Endothelial cell of umbilical vein (primary cell): ENCODE measurements around the gene AGR2. TPM values are rescaled to one million over a fixed set of nuclear protein-coding genes. Genes with fewer than 3 reads are reported as not detected.

Experiments
- BruUV-seq: library from RNA; stranded (reverse); fragments of 400-500 nt; replicated peaks from 2 replicates; lab custom pipeline; 2021; lab: Mats Ljungman, UMichigan
- CTCF ChIA-PET: fragments of 300-600, 350-600 bp; sonication (Branson Sonifier 250); formaldehyde crosslinking; loops from one replicate; lab custom pipeline; 2021; ENCODE audit warnings: antibody characterized with exemption, inconsistent platforms; lab: Charles Lee
- POLR2A ChIA-PET: fragments of 300-600, 350-600 bp; sonication (Branson Sonifier 250); formaldehyde crosslinking; loops from one replicate; lab custom pipeline; 2021; ENCODE audit warnings: antibody characterized with exemption, inconsistent platforms; lab: Charles Lee
- DNase-seq: peaks from one replicate; pipeline ENCODE4 v3.0.0-alpha.2; 2011; ENCODE audit warnings: low read depth, low spot score
- FAIRE-seq: peaks from 2 replicates; lab custom pipeline; 2011; peaks lifted over from hg19 to GRCh38; lab: Jason Lieb, UNC
- H2AFZ ChIP-seq: 2 replicates; pipeline ENCODE4 v1.6.0; 2012; ENCODE audit warnings: low read depth, low read length, control low read depth, inconsistent platforms
- H3K27ac ChIP-seq: 2 replicates; pipeline ENCODE4 v1.5.1; 2011; ENCODE audit warnings: low read depth, mild to moderate bottlenecking, control low read depth, low read length, moderate library complexity; ENCODE audit not compliant: insufficient read depth
- H3K27me3 ChIP-seq, 2 experiments: 2 replicates each; pipeline versions ENCODE4 v1.6.0 to v1.6.1; 2011; ENCODE audit warnings: low read length in 2 of 2, mixed read lengths in 1 of 2; ENCODE audit not compliant: control insufficient read depth in 2 of 2, insufficient read depth in 2 of 2
- H3K36me3 ChIP-seq, 2 experiments: 2 replicates in 1 of 2; 3 replicates in 1 of 2; pipeline ENCODE4 v1.5.1; 2011; ENCODE audit warnings: low read length in 2 of 2, mild to moderate bottlenecking in 1 of 2, moderate library complexity in 1 of 2; ENCODE audit not compliant: control insufficient read depth in 2 of 2, insufficient read depth in 2 of 2; ENCODE audit errors: extremely low read depth in 1 of 2
- H3K4me1 ChIP-seq: 3 replicates; pipeline ENCODE4 v1.5.1; 2011; ENCODE audit warnings: mild to moderate bottlenecking, low read length; ENCODE audit not compliant: control insufficient read depth, insufficient read depth; ENCODE audit errors: extremely low read depth
- H3K4me2 ChIP-seq: 2 replicates; pipeline ENCODE4 v1.6.1; 2011; ENCODE audit warnings: low read length, control low read depth, mixed read lengths; ENCODE audit not compliant: insufficient read depth
- H3K4me3 ChIP-seq, 3 experiments: fragments of 200-600 bp in 1 of 3; sonication (generic), shearing (Covaris generic) in 1 of 3; replicated peaks in 1 of 3; 2 replicates each; pipeline ENCODE4 v1.5.1; 2011 to 2016; ENCODE audit warnings: control low read depth in 3 of 3, low read length in 3 of 3, mild to moderate bottlenecking in 2 of 3, inconsistent platforms in 1 of 3, low read depth in 1 of 3, moderate library complexity in 1 of 3; ENCODE audit not compliant: insufficient read depth in 1 of 3
- H3K79me2 ChIP-seq: 2 replicates; pipeline ENCODE4 v1.6.0; 2012; ENCODE audit warnings: low read length, inconsistent platforms; ENCODE audit not compliant: control insufficient read depth, insufficient read depth
- H3K9ac ChIP-seq: replicated peaks from 2 replicates; pipeline ENCODE3; 2011; ENCODE audit warnings: low read length, control low read depth; ENCODE audit not compliant: insufficient read depth; ENCODE audit errors: extremely low read depth
- H3K9me1 ChIP-seq: replicated peaks from 3 replicates; pipeline ENCODE4 v1.6.0; 2011; ENCODE audit warnings: mild to moderate bottlenecking, low read length; ENCODE audit not compliant: control insufficient read depth, insufficient read depth; ENCODE audit errors: extremely low read depth
- H3K9me3 ChIP-seq: replicated peaks from 2 replicates; pipeline ENCODE4 v1.5.1; 2012; ENCODE audit warnings: low read length, inconsistent platforms; ENCODE audit not compliant: control insufficient read depth, insufficient read depth
- H4K20me1 ChIP-seq: replicated peaks from 2 replicates; pipeline ENCODE3; 2011; ENCODE audit warnings: mild to moderate bottlenecking, low read length; ENCODE audit not compliant: control insufficient read depth, insufficient read depth; ENCODE audit errors: extremely low read depth
- EZH2 ChIP-seq: IDR thresholded peaks from 2 replicates; pipeline ENCODE4 v1.6.1; 2012; ENCODE audit warnings: borderline replicate concordance, low read depth, mild to moderate bottlenecking, moderate library complexity, low read length, inconsistent platforms; ENCODE audit not compliant: severe bottlenecking
- FOS ChIP-seq: IDR thresholded peaks from 2 replicates; pipeline ENCODE4 v1.6.1; 2011; ENCODE audit warnings: mild to moderate bottlenecking, low read length, moderate library complexity, borderline replicate concordance; ENCODE audit not compliant: insufficient read depth
- GATA2 ChIP-seq: IDR thresholded peaks from 2 replicates; pipeline ENCODE4 v1.7.0; 2011; ENCODE audit warnings: low read depth, mild to moderate bottlenecking, moderate library complexity, mixed read lengths, low read length; ENCODE audit not compliant: insufficient read length, insufficient read depth
- JUN ChIP-seq: IDR thresholded peaks from 2 replicates; pipeline ENCODE4 v1.6.1; 2011; ENCODE audit warnings: borderline replicate concordance, low read depth; ENCODE audit not compliant: insufficient read length, insufficient read depth
- MAX ChIP-seq: IDR thresholded peaks from 2 replicates; pipeline ENCODE4 v1.6.1; 2011; ENCODE audit not compliant: insufficient read depth, insufficient read length
- MYC ChIP-seq: IDR thresholded peaks from one replicate; pipeline ENCODE4 v1.6.1; 2011; ENCODE audit warnings: mild to moderate bottlenecking, low read depth, low read length
- POLR2A ChIP-seq: IDR thresholded peaks from 2 replicates; pipeline ENCODE4 v1.6.1; 2012; ENCODE audit warnings: low read depth, mild to moderate bottlenecking, control low read depth, low read length
- POLR2AphosphoS5 ChIP-seq: IDR thresholded peaks from 2 replicates; pipeline ENCODE4 v1.6.1; 2012; ENCODE audit warnings: low read depth, mild to moderate bottlenecking, control low read depth, low read length, moderate library complexity; ENCODE audit not compliant: insufficient read depth
- dilution Hi-C: fragments of 300-500 bp; cut with MboI; formaldehyde crosslinking; loops from one replicate; pipeline ENCODE4 v1.15.0; 2019; ENCODE audit warnings: low sequenced_read_pairs; ENCODE audit not compliant: extremely low pct_ligation_motif_present
- intact Hi-C: fragments of 100-400 bp; cut with micrococcal nuclease; formaldehyde crosslinking; loops from one replicate; pipeline ENCODE4 v1.10.0; 2022
- polyA plus RNA-seq, 4 experiments: library from polyadenylated mRNA; depleted of rRNA in 3 of 4; stranded (reverse) in 3 of 4; unstranded in 1 of 4; fragments of >200 nt; gene quantifications; 2 replicates each; pipeline versions ENCODE4 v1.2.1 to v1.2.3, GENCODE V29; 2011 to 2012; ENCODE audit warnings: missing spikeins in 1 of 4
- total RNA-seq: library from RNA; stranded (reverse); gene quantifications from 2 replicates; pipeline ENCODE4 v1.2.3, GENCODE V29; 2021
- TF ChIP-seq, protein P1 (sequence below), 2 donors: IDR thresholded peaks; 1 replicate in 1 of 2; 2 replicates in 1 of 2; pipeline ENCODE4 v1.5.1; 2011; ENCODE audit warnings: low read length in 2 of 2, mild to moderate bottlenecking in 2 of 2, moderate library complexity in 2 of 2, control low read depth in 1 of 2, inconsistent platforms in 1 of 2, low read depth in 1 of 2; ENCODE audit not compliant: insufficient read depth in 1 of 2; ENCODE audit errors: extremely low read depth in 1 of 2

AGR2 gene
- total and polyA plus RNA-seq, 2 donors (not counting 3 experiments of a cell fraction or from before 2014, with no cell fraction given), result not detected

DNA sequence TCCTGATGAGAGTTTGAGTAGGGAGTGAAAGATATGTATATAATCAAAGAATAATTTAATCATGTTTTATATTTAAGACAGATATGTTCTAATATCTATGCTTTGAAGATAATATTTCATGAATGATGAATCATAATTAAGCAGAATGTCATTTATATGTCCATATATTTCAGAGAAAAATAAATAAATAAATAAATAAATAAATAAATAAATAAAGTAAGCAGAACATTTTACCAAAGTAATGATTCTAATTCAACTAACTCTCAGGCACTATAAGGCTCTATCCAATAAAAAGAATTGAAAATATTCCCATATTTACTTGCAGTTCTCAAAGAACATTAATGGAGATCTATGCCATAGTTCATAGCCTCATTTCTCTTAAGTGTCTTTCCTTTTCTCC is 40.9 kb upstream of the AGR2 start:
- POLR2A ChIA-PET, result no interaction called here
- dilution Hi-C loops (no loop called here), intact Hi-C loops (no loop called here)
- CTCF ChIA-PET, result interaction anchor here (0.8 to 1.5 kb wide), 2 partner anchors 11 to 44 kb away, joined by 3 to 5 read pairs; no protein-coding TSS in a partner anchor
- DNase-seq, result no peak
- no peak overlapping the region for H3K4me3 ChIP-seq
- H3K36me3 ChIP-seq, result no peaks in the 10 kb centered on the region
- H3K9ac ChIP-seq, result no peak overlapping the region
- H2AFZ ChIP-seq, result no peak overlapping the region
- H3K27ac ChIP-seq, result no peak overlapping the region
- no peaks in the 10 kb centered on the region for H3K9me1 ChIP-seq
- no peaks in the 10 kb centered on the region for H3K79me2 ChIP-seq
- H3K4me2 ChIP-seq, result no peak overlapping the region
- BruUV-seq, result no TSS peak
- H3K4me1 ChIP-seq, result no peaks in the 10 kb centered on the region
- peaks cover 0 to 1% of the 10 kb centered on the region in 2 experiments for H3K27me3 ChIP-seq
- H4K20me1 ChIP-seq, result no peaks in the 10 kb centered on the region
- no peaks in the 10 kb centered on the region for H3K9me3 ChIP-seq
- no peak for FAIRE-seq
- TF ChIP-seq POLR2A, result no peak

DNA sequence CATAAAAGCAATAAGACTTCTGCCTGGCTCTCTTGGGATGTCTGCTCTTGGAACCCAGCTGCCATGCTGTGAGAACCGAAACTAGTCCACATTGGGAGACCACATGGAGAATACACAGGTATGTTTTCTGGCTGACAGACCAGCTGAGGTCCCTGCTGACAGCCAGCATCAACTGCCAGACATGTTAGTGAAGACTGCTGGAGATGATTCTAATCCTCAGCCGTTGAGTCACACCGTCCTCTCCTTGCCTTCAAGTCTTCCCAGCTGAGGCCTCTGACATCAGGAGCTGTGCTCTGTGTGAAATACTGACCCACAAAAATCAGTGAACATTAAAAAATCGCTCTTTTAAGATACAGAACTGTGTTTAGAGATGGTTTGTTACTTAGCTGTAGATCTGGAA is 36.9 kb upstream of the AGR2 start:
- H3K27ac ChIP-seq, result no peak overlapping the region
- H3K27me3 ChIP-seq, result peaks cover 0 to 1% of the 10 kb centered on the region in 2 experiments
- TF ChIP-seq MYC, result no peak
- TF ChIP-seq EZH2, result no peak
- TF ChIP-seq FOS, result no peak
- TF ChIP-seq POLR2A, result no peak
- TF ChIP-seq MAX, result no peak
- TF ChIP-seq, protein P1, sequence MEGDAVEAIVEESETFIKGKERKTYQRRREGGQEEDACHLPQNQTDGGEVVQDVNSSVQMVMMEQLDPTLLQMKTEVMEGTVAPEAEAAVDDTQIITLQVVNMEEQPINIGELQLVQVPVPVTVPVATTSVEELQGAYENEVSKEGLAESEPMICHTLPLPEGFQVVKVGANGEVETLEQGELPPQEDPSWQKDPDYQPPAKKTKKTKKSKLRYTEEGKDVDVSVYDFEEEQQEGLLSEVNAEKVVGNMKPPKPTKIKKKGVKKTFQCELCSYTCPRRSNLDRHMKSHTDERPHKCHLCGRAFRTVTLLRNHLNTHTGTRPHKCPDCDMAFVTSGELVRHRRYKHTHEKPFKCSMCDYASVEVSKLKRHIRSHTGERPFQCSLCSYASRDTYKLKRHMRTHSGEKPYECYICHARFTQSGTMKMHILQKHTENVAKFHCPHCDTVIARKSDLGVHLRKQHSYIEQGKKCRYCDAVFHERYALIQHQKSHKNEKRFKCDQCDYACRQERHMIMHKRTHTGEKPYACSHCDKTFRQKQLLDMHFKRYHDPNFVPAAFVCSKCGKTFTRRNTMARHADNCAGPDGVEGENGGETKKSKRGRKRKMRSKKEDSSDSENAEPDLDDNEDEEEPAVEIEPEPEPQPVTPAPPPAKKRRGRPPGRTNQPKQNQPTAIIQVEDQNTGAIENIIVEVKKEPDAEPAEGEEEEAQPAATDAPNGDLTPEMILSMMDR (IDR thresholded peaks at IDR 0.05; ENCODE audit: extremely low read depth in 1 of 2, insufficient read depth in 1 of 2, low read depth in 1 of 2, low read length in 2 of 2), result no peak
- TF ChIP-seq POLR2AphosphoS5, result no peak
- no peak for TF ChIP-seq GATA2
- no peak for TF ChIP-seq JUN
- CTCF ChIA-PET, result no interaction called here
- H3K9me3 ChIP-seq, result no peaks in the 10 kb centered on the region
- DNase-seq (no peak), FAIRE-seq (no peak)
- H3K9me1 ChIP-seq, result no peaks in the 10 kb centered on the region
- H3K79me2 ChIP-seq, result no peaks in the 10 kb centered on the region
- POLR2A ChIA-PET, result no interaction called here
- H3K4me1 ChIP-seq, result no peaks in the 10 kb centered on the region
- BruUV-seq, result no TSS peak
- H3K4me2 ChIP-seq, result no peak overlapping the region
- H4K20me1 ChIP-seq, result no peaks in the 10 kb centered on the region
- H3K36me3 ChIP-seq, result no peaks in the 10 kb centered on the region
- dilution Hi-C loops, result no loop called here
- H3K4me3 ChIP-seq, result no peak overlapping the region
- intact Hi-C loops, result no loop called here
- no peak overlapping the region for H3K9ac ChIP-seq
- no peak overlapping the region for H2AFZ ChIP-seq
